Spleen (tissue), 7 donors: Measurements from ENCODE around the gene NBEA.

Source experiments
- POLR2A ChIP-seq, 3 donors: fragments of 450-650 bp; IDR thresholded peaks; one replicate each; pipeline ENCODE4 v1.5.1; 2017; ENCODE audit warnings: antibody characterized with exemption in 3 of 3, mild to moderate bottlenecking in 1 of 3
- POLR2AphosphoS5 ChIP-seq, 3 donors: sonication (generic); formaldehyde crosslinking; IDR thresholded peaks; one replicate each; pipeline ENCODE4 v1.5.1; 2017; ENCODE audit warnings: antibody characterized with exemption in 3 of 3
- TF ChIP-seq, protein P1 (sequence below), 11 experiments: fragments of 200-600 bp in 7 of 11; fragments of 450-650 bp in 4 of 11; sonication (generic) in 4 of 11; IDR thresholded peaks in 8 of 11; conservative IDR thresholded peaks in 3 of 11; 1 replicate in 7 of 11; 2 replicates in 4 of 11; pipeline versions ENCODE4 v1.4.0 to v1.8.0; 2016 to 2021; ENCODE audit warnings: antibody characterized with exemption in 11 of 11, inconsistent platforms in 4 of 11, mild to moderate bottlenecking in 1 of 11
- donor health status: DM: no; HTN: no; CAD: no; lungs with moderate emphysema.
- donor health status: DM: no; HTN: no; CAD: no.
- donor health status: DM: no; HTN: no; CAD: no.

DNA sequence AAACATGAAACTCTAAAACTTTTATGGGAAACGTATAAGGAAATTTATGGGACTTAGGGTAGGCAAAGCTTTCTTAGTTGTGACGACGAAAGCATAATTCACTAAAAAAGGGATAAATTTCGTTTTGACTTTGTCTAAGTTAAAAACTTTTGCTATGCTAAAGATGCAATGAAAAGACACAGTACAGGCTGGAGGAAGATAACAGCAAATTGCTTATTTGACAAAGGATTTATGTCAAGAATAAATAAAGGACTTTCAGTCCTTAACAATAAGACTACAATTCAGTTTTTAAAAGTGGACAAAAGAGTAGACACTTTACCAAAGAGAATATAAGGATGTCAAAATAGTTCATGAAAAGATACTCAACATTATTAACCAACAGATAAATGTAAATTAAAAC lies 150.2 kb downstream of the NBEA start:
- TF ChIP-seq, protein P1, sequence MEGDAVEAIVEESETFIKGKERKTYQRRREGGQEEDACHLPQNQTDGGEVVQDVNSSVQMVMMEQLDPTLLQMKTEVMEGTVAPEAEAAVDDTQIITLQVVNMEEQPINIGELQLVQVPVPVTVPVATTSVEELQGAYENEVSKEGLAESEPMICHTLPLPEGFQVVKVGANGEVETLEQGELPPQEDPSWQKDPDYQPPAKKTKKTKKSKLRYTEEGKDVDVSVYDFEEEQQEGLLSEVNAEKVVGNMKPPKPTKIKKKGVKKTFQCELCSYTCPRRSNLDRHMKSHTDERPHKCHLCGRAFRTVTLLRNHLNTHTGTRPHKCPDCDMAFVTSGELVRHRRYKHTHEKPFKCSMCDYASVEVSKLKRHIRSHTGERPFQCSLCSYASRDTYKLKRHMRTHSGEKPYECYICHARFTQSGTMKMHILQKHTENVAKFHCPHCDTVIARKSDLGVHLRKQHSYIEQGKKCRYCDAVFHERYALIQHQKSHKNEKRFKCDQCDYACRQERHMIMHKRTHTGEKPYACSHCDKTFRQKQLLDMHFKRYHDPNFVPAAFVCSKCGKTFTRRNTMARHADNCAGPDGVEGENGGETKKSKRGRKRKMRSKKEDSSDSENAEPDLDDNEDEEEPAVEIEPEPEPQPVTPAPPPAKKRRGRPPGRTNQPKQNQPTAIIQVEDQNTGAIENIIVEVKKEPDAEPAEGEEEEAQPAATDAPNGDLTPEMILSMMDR (IDR thresholded peaks at IDR 0.05 in 8 of 11, conservative IDR thresholded peaks at IDR 0.05 in 3 of 11), result no peak
- TF ChIP-seq POLR2A (IDR thresholded peaks at IDR 0.05), result no peak
- no peak for TF ChIP-seq POLR2AphosphoS5 (IDR thresholded peaks at IDR 0.05)
